Endodermal cell (in vitro differentiated cells): ENCODE measurements around the gene EFNA2. TPM values are rescaled to one million over a fixed set of nuclear protein-coding genes. Genes with fewer than 3 reads are reported as not detected.
A peak's percentile ranks its signal among the peaks of the same experiment; 100 is the strongest.

Experiments used
- DNase-seq: peaks from one replicate; pipeline ENCODE4 v3.0.0-alpha.2; 2017
- H3K27ac ChIP-seq: 2 replicates; pipeline ENCODE4 v1.5.1; 2013; ENCODE audit warnings: mild to moderate bottlenecking, low read depth, low read length, moderate library complexity
- H3K27me3 ChIP-seq: 2 replicates; pipeline ENCODE4 v1.6.1; 2013; ENCODE audit warnings: mild to moderate bottlenecking, low read length, moderate library complexity; ENCODE audit not compliant: insufficient read depth, control insufficient read depth, poor library complexity, severe bottlenecking
- H3K36me3 ChIP-seq: 2 replicates; pipeline ENCODE4 v1.7.0; 2013; ENCODE audit warnings: mild to moderate bottlenecking, low read length, moderate library complexity; ENCODE audit not compliant: control insufficient read depth, insufficient read depth
- H3K4me1 ChIP-seq: one replicate; pipeline ENCODE4 v1.7.0; 2013; ENCODE audit warnings: low read length; ENCODE audit not compliant: control insufficient read depth, insufficient read depth
- H3K4me3 ChIP-seq: 2 replicates; pipeline ENCODE4 v1.5.1; 2013; ENCODE audit warnings: mild to moderate bottlenecking, low read length, moderate library complexity
- H3K9ac ChIP-seq: 2 replicates; pipeline ENCODE4 v1.6.1; 2013; ENCODE audit warnings: mild to moderate bottlenecking, low read length, moderate library complexity; ENCODE audit not compliant: poor library complexity, severe bottlenecking; ENCODE audit errors: extremely low read depth
- H3K9me3 ChIP-seq: 2 replicates; pipeline ENCODE4 v1.6.1; 2013; ENCODE audit warnings: mild to moderate bottlenecking, low read length, moderate library complexity; ENCODE audit not compliant: control insufficient read depth
- H3K27ac Mint-ChIP-seq: 2 replicates; pipeline ENCODE4 v1.8.0; 2020; ENCODE audit warnings: mixed read lengths
- H3K27me3 Mint-ChIP-seq: 2 replicates; pipeline ENCODE4 v1.8.0; 2021; ENCODE audit warnings: mild to moderate bottlenecking, mixed read lengths; ENCODE audit not compliant: insufficient read depth
- H3K36me3 Mint-ChIP-seq: 2 replicates; pipeline ENCODE4 v1.8.0; 2020; ENCODE audit warnings: low read depth, mixed read lengths
- H3K4me1 Mint-ChIP-seq: 2 replicates; pipeline ENCODE4 v1.8.0; 2020; ENCODE audit warnings: mixed read lengths
- H3K4me3 Mint-ChIP-seq: 2 replicates; pipeline ENCODE4 v1.8.0; 2020; ENCODE audit warnings: mild to moderate bottlenecking, moderate library complexity, mixed read lengths
- H3K9me3 Mint-ChIP-seq: 2 replicates; pipeline ENCODE4 v1.8.0; 2020; ENCODE audit warnings: mild to moderate bottlenecking, mixed read lengths
- CTCF ChIP-seq: fragments of 200-600 bp; sonication (generic); conservative IDR thresholded peaks from 2 replicates; pipeline ENCODE4 v1.5.0; 2021; ENCODE audit warnings: antibody characterized with exemption, mild to moderate bottlenecking
- WGBS, 2 experiments: methylation state at CpG; one replicate each; pipeline versions ENCODE4 v1.1.5 to v1.1.7; 2013; ENCODE audit warnings: missing lambda C conversion rate in 2 of 2, mixed read lengths in 1 of 2; ENCODE audit not compliant: insufficient coverage in 1 of 2, insufficient read length in 1 of 2; 5-methylcytosine and 5-hydroxymethylcytosine counted together
- total RNA-seq, 2 donors: library from RNA; stranded (reverse); fragmentation: NEBNext Ultra II Directional in 1 of 2; extraction: Animal tissue kit (Norgen Biotek cat#: 25700) in 1 of 2; gene quantifications; 2 replicates in 1 of 2; 3 replicates in 1 of 2; pipeline ENCODE4 v1.2.1, GENCODE V29; 2021

EFNA2 gene
- total RNA-seq, 2 donors from 2014 or later = 28.6 to 30.7 TPM

DNA sequence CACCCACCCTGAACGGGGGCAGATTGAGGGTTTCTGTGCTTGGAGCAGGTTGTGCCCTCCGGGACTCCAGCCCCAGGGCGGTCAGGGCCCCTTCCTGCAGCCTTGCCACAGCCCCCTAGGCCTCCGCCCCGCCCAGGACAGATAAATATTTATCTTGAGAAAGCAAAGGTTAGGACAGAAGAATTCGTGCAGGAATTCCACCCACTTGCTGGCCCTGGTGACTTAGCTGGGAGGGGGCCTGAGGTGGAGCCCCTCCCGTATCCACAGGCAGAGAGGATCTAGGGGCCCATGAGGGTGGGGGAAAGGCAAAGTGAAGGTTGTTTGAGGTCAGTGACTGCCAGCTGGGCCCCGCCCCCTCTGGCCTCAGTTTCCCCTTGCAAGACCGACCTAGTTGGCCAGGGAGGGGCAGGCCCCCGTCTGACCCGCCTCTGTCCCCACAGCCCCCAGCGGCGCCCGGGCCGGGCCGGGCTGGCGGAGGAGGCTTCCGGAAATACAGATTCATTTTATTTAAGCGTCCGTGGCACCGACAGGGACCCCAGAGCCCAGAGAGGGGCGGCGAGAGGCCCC is 32.1 kb upstream of the EFNA2 start:
- Histone ChIP-seq H3K4me1 (peaks cover 5% of the 10 kb centered on the region), H3K36me3 (peaks cover 59% of the 10 kb centered on the region), H3K9ac (peak overlapping the region; percentile 20), H3K9me3 (no peaks in the 10 kb centered on the region), H3K4me3 (peak overlapping the region; percentile 40), H3K27ac (peak overlapping the region; percentile 53), H3K27me3 (no peaks in the 10 kb centered on the region)
- TF ChIP-seq CTCF = no peak
- no peak for DNase-seq
- no peaks in the 10 kb centered on the region for H3K9me3 Mint-ChIP-seq
- H3K4me3 Mint-ChIP-seq = peak overlapping the region; percentile 19
- H3K27ac Mint-ChIP-seq = peak overlapping the region; percentile 35
- peaks cover 11% of the 10 kb centered on the region for H3K4me1 Mint-ChIP-seq
- peaks cover 51% of the 10 kb centered on the region for H3K36me3 Mint-ChIP-seq
- 90 to 97% methylated on average over 11 to 23 of the region's 23 CpGs for WGBS, 2 experiments
- H3K27me3 Mint-ChIP-seq = no peaks in the 10 kb centered on the region

DNA sequence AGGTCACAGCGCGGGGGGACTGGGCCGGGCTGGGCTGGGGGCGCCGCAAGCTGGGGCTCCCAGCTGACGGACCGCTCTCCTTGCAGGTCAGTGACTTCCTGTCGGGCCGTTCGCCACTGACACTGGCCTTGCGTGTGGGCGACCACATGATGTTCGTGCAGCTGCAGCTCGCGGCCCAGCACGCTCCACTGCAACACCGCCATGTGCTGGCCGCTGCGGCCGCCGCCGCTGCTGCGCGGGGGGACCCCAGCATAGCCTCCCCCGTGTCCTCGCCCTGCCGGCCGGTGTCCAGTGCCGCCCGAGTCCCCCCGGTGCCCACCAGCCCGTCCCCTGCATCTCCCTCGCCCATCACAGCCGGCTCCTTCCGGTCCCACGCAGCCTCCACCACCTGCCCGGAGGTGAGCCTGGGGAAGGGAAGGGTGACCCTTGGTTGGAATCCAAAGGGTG is 31.6 kb upstream of the EFNA2 start:
- Mint-ChIP-seq H3K4me3 (no peak overlapping the region), H3K27me3 (no peaks in the 10 kb centered on the region), H3K9me3 (no peaks in the 10 kb centered on the region), H3K4me1 (peaks cover 13% of the 10 kb centered on the region), H3K27ac (no peak overlapping the region), H3K36me3 (peaks cover 53% of the 10 kb centered on the region)
- Histone ChIP-seq H3K4me3 (no peak overlapping the region), H3K9me3 (no peaks in the 10 kb centered on the region), H3K36me3 (peaks cover 63% of the 10 kb centered on the region), H3K27me3 (no peaks in the 10 kb centered on the region), H3K27ac (peak overlapping the region; percentile 2), H3K4me1 (peaks cover 8% of the 10 kb centered on the region), H3K9ac (no peak overlapping the region)
- 97% methylated on average over 13 to 37 of the region's 37 CpGs for WGBS, 2 experiments
- DNase-seq = no peak
- TF ChIP-seq CTCF = no peak

DNA sequence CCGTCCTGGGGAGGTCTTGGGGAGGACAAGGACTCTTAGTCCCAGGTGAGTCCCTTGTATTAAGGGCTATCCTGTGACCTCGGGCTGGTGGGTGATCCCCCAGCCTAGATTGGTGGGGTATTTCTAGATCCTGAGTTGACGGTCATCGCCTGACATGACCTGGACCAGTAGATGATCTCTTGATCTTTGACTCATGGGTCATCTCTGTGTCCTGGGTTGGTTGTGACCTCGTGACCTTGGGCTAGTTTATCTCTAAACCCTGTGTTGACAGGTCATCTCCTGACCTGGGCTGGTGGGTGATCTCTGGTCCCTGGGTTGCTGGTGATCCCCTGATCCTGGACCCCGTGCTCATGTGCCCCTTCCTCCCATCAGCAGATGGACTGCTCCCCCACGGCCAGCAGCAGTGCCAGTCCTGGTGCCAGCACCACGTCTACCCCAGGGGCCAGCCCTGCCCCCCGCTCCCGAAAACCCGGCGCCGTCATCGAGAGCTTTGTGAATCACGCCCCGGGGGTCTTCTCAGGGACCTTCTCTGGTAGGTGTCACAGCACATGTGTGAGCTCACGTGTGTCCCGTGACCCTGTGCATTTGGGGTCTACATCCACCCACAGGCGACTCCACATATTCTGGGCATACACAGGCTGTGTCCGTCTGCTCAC is 31.0 kb upstream of the EFNA2 start:
- H3K36me3 Mint-ChIP-seq = peaks cover 53% of the 10 kb centered on the region
- no peak for TF ChIP-seq CTCF
- H3K4me1 ChIP-seq = peaks cover 8% of the 10 kb centered on the region
- WGBS, 2 experiments = 95% methylated on average over 19 to 20 of the region's 20 CpGs
- H3K4me3 Mint-ChIP-seq = no peak overlapping the region
- no peaks in the 10 kb centered on the region for H3K27me3 ChIP-seq
- H3K4me3 ChIP-seq = no peak overlapping the region
- peak overlapping the region; percentile 22 for H3K27ac ChIP-seq
- no peak for DNase-seq
- H3K9me3 ChIP-seq = no peaks in the 10 kb centered on the region
- no peaks in the 10 kb centered on the region for H3K27me3 Mint-ChIP-seq
- H3K4me1 Mint-ChIP-seq = peaks cover 18% of the 10 kb centered on the region
- no peak overlapping the region for H3K9ac ChIP-seq
- no peaks in the 10 kb centered on the region for H3K9me3 Mint-ChIP-seq
- H3K27ac Mint-ChIP-seq = peak overlapping the region; percentile 77
- peaks cover 63% of the 10 kb centered on the region for H3K36me3 ChIP-seq
